ENCODE measurements around the gene BICD1.

DNA sequence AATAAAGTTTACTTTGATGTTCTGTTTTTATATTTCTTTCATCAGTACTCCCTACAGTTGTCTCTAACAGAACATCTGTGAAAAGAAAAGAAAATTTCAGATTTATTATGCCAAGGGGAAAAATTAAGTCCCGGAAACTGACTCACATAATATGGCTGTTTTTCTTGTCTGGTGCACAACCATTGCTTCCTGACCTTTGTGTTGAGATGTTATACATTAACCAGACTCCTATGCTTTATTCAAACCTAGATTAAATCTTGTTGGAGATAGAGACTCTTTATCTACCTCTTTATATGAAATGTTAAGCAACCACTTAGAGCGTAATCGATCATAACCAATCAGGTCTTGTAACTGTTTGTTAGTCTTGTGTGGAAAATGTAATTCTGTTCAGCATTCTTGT lies 37.6 kb upstream of the BICD1 start:
- TF ChIP-seq, protein P1, sequence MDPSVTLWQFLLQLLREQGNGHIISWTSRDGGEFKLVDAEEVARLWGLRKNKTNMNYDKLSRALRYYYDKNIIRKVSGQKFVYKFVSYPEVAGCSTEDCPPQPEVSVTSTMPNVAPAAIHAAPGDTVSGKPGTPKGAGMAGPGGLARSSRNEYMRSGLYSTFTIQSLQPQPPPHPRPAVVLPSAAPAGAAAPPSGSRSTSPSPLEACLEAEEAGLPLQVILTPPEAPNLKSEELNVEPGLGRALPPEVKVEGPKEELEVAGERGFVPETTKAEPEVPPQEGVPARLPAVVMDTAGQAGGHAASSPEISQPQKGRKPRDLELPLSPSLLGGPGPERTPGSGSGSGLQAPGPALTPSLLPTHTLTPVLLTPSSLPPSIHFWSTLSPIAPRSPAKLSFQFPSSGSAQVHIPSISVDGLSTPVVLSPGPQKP (IDR thresholded peaks at IDR 0.05; ENCODE audit: low read depth, low read length) = no peak
- TF ChIP-seq, protein P2, sequence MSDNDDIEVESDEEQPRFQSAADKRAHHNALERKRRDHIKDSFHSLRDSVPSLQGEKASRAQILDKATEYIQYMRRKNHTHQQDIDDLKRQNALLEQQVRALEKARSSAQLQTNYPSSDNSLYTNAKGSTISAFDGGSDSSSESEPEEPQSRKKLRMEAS (IDR thresholded peaks at IDR 0.05) = no peak
- TF ChIP-seq CBX8 (IDR thresholded peaks at IDR 0.05) (no peak), NFE2L2 (conservative IDR thresholded peaks at IDR 0.05; ENCODE audit: low read length) (no peak), CEBPB (IDR thresholded peaks at IDR 0.05) (no peak), FOSL2 (IDR thresholded peaks at IDR 0.05) (no peak), FOSL2 (CRISPR knock-in tag; IDR thresholded peaks at IDR 0.05) (no peak), EP300 (IDR thresholded peaks at IDR 0.05) (no peak), ZNF302 (CRISPR knock-in tag; IDR thresholded peaks at IDR 0.05) (no peak)
- TF ChIP-seq, protein P3, sequence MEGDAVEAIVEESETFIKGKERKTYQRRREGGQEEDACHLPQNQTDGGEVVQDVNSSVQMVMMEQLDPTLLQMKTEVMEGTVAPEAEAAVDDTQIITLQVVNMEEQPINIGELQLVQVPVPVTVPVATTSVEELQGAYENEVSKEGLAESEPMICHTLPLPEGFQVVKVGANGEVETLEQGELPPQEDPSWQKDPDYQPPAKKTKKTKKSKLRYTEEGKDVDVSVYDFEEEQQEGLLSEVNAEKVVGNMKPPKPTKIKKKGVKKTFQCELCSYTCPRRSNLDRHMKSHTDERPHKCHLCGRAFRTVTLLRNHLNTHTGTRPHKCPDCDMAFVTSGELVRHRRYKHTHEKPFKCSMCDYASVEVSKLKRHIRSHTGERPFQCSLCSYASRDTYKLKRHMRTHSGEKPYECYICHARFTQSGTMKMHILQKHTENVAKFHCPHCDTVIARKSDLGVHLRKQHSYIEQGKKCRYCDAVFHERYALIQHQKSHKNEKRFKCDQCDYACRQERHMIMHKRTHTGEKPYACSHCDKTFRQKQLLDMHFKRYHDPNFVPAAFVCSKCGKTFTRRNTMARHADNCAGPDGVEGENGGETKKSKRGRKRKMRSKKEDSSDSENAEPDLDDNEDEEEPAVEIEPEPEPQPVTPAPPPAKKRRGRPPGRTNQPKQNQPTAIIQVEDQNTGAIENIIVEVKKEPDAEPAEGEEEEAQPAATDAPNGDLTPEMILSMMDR (IDR thresholded peaks at IDR 0.05) = no peak
